Measurements from ENCODE around the gene EVI2A. TPM values are rescaled to one million over a fixed set of nuclear protein-coding genes. Genes with fewer than 3 reads are reported as not detected.
A peak's percentile ranks its signal among the peaks of the same experiment; 100 is the strongest.

EVI2A gene
- total RNA-seq, 1 donor from 2014 or later, result 20.7 TPM

- Mint-ChIP-seq H3K4me1 (ENCODE audit: low read depth) (peaks cover 53% of the 10 kb centered on the region), H3K9me3 (no peaks in the 10 kb centered on the region), H3K4me3 (ENCODE audit: low read depth) (peak overlapping the region; percentile 86), H3K27ac (peak overlapping the region; percentile 91), H3K27me3 (ENCODE audit: low read depth) (no peaks in the 10 kb centered on the region), H3K36me3 (ENCODE audit: low read depth) (peaks cover 42% of the 10 kb centered on the region)
- intact Hi-C loops (cut with micrococcal nuclease), result loop anchor here (5.0 kb wide), 3 partner anchors 182 to 488 kb away; partner anchors contain the start of gene CRLF3
- no peak for DNase-seq (ENCODE audit: low spot score)
These were observed 11.2 kb downstream of the EVI2A start for GRCh38 chr17:31310260-31310659.

GRCh38 chr17:31309556-31309955 lies 11.9 kb downstream of the EVI2A start:
- H3K4me3 Mint-ChIP-seq (ENCODE audit: low read depth), result peak overlapping the region; percentile 86
- intact Hi-C loops (cut with micrococcal nuclease), result loop anchor here (5.0 kb wide), 1 partner anchor 63 kb away; no protein-coding TSS in a partner anchor
- H3K9me3 Mint-ChIP-seq, result peaks cover 5% of the 10 kb centered on the region
- peak overlapping the region; percentile 91 for H3K27ac Mint-ChIP-seq
- DNase-seq (ENCODE audit: low spot score), result no peak
- H3K27me3 Mint-ChIP-seq (ENCODE audit: low read depth), result no peaks in the 10 kb centered on the region
- peaks cover 50% of the 10 kb centered on the region for H3K4me1 Mint-ChIP-seq (ENCODE audit: low read depth)
- peaks cover 45% of the 10 kb centered on the region for H3K36me3 Mint-ChIP-seq (ENCODE audit: low read depth)

- Mint-ChIP-seq H3K9me3 (peaks cover 8% of the 10 kb centered on the region), H3K27ac (peak overlapping the region; percentile 86), H3K27me3 (ENCODE audit: low read depth) (no peaks in the 10 kb centered on the region), H3K36me3 (ENCODE audit: low read depth) (peaks cover 50% of the 10 kb centered on the region), H3K4me3 (ENCODE audit: low read depth) (peak overlapping the region; percentile 86), H3K4me1 (ENCODE audit: low read depth) (peaks cover 48% of the 10 kb centered on the region)
- intact Hi-C loops (cut with micrococcal nuclease), result loop anchor here (1.0 to 5.0 kb wide), 2 partner anchors 13 to 64 kb away; partner anchors contain the start of gene EVI2A
- no peak for DNase-seq (ENCODE audit: low spot score)
These were observed 12.8 kb downstream of the EVI2A start for GRCh38 chr17:31308372-31309334.

GRCh38 chr17:31307640-31308039 lies 13.8 kb downstream of the EVI2A start:
- DNase-seq (ENCODE audit: low spot score), result no peak
- Mint-ChIP-seq H3K27ac (no peak overlapping the region), H3K4me3 (ENCODE audit: low read depth) (no peak overlapping the region), H3K27me3 (ENCODE audit: low read depth) (no peaks in the 10 kb centered on the region), H3K36me3 (ENCODE audit: low read depth) (peaks cover 60% of the 10 kb centered on the region), H3K4me1 (ENCODE audit: low read depth) (peaks cover 48% of the 10 kb centered on the region), H3K9me3 (peaks cover 8% of the 10 kb centered on the region)
- intact Hi-C loops (cut with micrococcal nuclease), result loop anchor here (1.0 to 5.0 kb wide), 2 partner anchors 14 to 65 kb away; partner anchors contain the start of gene EVI2A

GRCh38 chr17:31299624-31300023 lies 21.8 kb downstream of the EVI2A start:
- no peak overlapping the region for H3K27ac Mint-ChIP-seq
- peaks cover 29% of the 10 kb centered on the region for H3K36me3 Mint-ChIP-seq (ENCODE audit: low read depth)
- intact Hi-C loops (cut with micrococcal nuclease), result no loop called here
- no peak for DNase-seq (ENCODE audit: low spot score)
- H3K4me3 Mint-ChIP-seq (ENCODE audit: low read depth), result no peak overlapping the region
- H3K4me1 Mint-ChIP-seq (ENCODE audit: low read depth), result peaks cover 9% of the 10 kb centered on the region
- peaks cover 3% of the 10 kb centered on the region for H3K9me3 Mint-ChIP-seq
- H3K27me3 Mint-ChIP-seq (ENCODE audit: low read depth), result no peaks in the 10 kb centered on the region

- H3K4me1 Mint-ChIP-seq (ENCODE audit: low read depth), result peaks cover 7% of the 10 kb centered on the region
- DNase-seq (ENCODE audit: low spot score), result no peak
- H3K27me3 Mint-ChIP-seq (ENCODE audit: low read depth), result no peaks in the 10 kb centered on the region
- no peak within 1 kb of the TSS for H3K4me3 Mint-ChIP-seq (ENCODE audit: low read depth)
- H3K36me3 Mint-ChIP-seq (ENCODE audit: low read depth), result peaks cover 4% of the 10 kb centered on the region
- no peaks in the 10 kb centered on the region for H3K9me3 Mint-ChIP-seq
- intact Hi-C loops (cut with micrococcal nuclease), result no loop called here
- H3K27ac Mint-ChIP-seq, result no peak within 1 kb of the TSS
These were observed 24.3 kb downstream of the EVI2A start, which contains the start of gene OMG for GRCh38 chr17:31297090-31297489. Gene OMG, minus strand, starts transcription at chr17:31297239. Its CDS starts 908 bp downstream, at chr17:31296331.

GRCh38 chr17:31296142-31296541 lies 25.3 kb downstream of the EVI2A start:
- no peak overlapping the region for H3K4me3 Mint-ChIP-seq (ENCODE audit: low read depth)
- peaks cover 7% of the 10 kb centered on the region for H3K4me1 Mint-ChIP-seq (ENCODE audit: low read depth)
- H3K9me3 Mint-ChIP-seq, result no peaks in the 10 kb centered on the region
- H3K27ac Mint-ChIP-seq, result no peak overlapping the region
- peaks cover 4% of the 10 kb centered on the region for H3K36me3 Mint-ChIP-seq (ENCODE audit: low read depth)
- DNase-seq (ENCODE audit: low spot score), result no peak
- intact Hi-C loops (cut with micrococcal nuclease), result no loop called here
- no peaks in the 10 kb centered on the region for H3K27me3 Mint-ChIP-seq (ENCODE audit: low read depth)

- no peak for DNase-seq (ENCODE audit: low spot score)
- Mint-ChIP-seq H3K36me3 (ENCODE audit: low read depth) (no peaks in the 10 kb centered on the region), H3K27me3 (ENCODE audit: low read depth) (no peaks in the 10 kb centered on the region), H3K4me3 (ENCODE audit: low read depth) (no peak overlapping the region), H3K4me1 (ENCODE audit: low read depth) (peaks cover 7% of the 10 kb centered on the region), H3K27ac (no peak overlapping the region), H3K9me3 (no peaks in the 10 kb centered on the region)
- intact Hi-C loops (cut with micrococcal nuclease), result no loop called here
These were observed 25.9 kb downstream of the EVI2A start for GRCh38 chr17:31295489-31295871.

- Mint-ChIP-seq H3K27me3 (ENCODE audit: low read depth) (no peaks in the 10 kb centered on the region), H3K4me1 (ENCODE audit: low read depth) (peaks cover 11% of the 10 kb centered on the region), H3K27ac (no peak overlapping the region), H3K9me3 (no peaks in the 10 kb centered on the region), H3K36me3 (ENCODE audit: low read depth) (peaks cover 3% of the 10 kb centered on the region), H3K4me3 (ENCODE audit: low read depth) (no peak overlapping the region)
- intact Hi-C loops (cut with micrococcal nuclease), result no loop called here
- no peak for DNase-seq (ENCODE audit: low spot score)
These were observed 26.5 kb downstream of the EVI2A start for GRCh38 chr17:31294820-31295488.

GRCh38 chr17:31294231-31294630 lies 27.2 kb downstream of the EVI2A start:
- Mint-ChIP-seq H3K4me1 (ENCODE audit: low read depth) (peaks cover 11% of the 10 kb centered on the region), H3K9me3 (no peaks in the 10 kb centered on the region), H3K4me3 (ENCODE audit: low read depth) (no peak overlapping the region), H3K36me3 (ENCODE audit: low read depth) (peaks cover 3% of the 10 kb centered on the region), H3K27me3 (ENCODE audit: low read depth) (no peaks in the 10 kb centered on the region), H3K27ac (no peak overlapping the region)
- intact Hi-C loops (cut with micrococcal nuclease), result no loop called here
- no peak for DNase-seq (ENCODE audit: low spot score)

GRCh38 chr17:31293581-31293980 lies 27.8 kb downstream of the EVI2A start:
- Mint-ChIP-seq H3K27ac (no peak overlapping the region), H3K36me3 (ENCODE audit: low read depth) (peaks cover 3% of the 10 kb centered on the region), H3K4me3 (ENCODE audit: low read depth) (no peak overlapping the region), H3K4me1 (ENCODE audit: low read depth) (peaks cover 14% of the 10 kb centered on the region), H3K9me3 (no peaks in the 10 kb centered on the region), H3K27me3 (ENCODE audit: low read depth) (no peaks in the 10 kb centered on the region)
- no peak for DNase-seq (ENCODE audit: low spot score)
- intact Hi-C loops (cut with micrococcal nuclease), result no loop called here

- Mint-ChIP-seq H3K27ac (no peak overlapping the region), H3K36me3 (ENCODE audit: low read depth) (peaks cover 9% of the 10 kb centered on the region), H3K4me1 (ENCODE audit: low read depth) (peaks cover 14% of the 10 kb centered on the region), H3K27me3 (ENCODE audit: low read depth) (no peaks in the 10 kb centered on the region), H3K4me3 (ENCODE audit: low read depth) (no peak overlapping the region), H3K9me3 (no peaks in the 10 kb centered on the region)
- no peak for DNase-seq (ENCODE audit: low spot score)
- intact Hi-C loops (cut with micrococcal nuclease), result no loop called here
These were observed 29.6 kb downstream of the EVI2A start for GRCh38 chr17:31291820-31292219.

- intact Hi-C loops (cut with micrococcal nuclease), result no loop called here
- no peak for DNase-seq (ENCODE audit: low spot score)
- no peaks in the 10 kb centered on the region for H3K27me3 Mint-ChIP-seq (ENCODE audit: low read depth)
- H3K27ac Mint-ChIP-seq, result no peak overlapping the region
- H3K36me3 Mint-ChIP-seq (ENCODE audit: low read depth), result peaks cover 9% of the 10 kb centered on the region
- H3K4me3 Mint-ChIP-seq (ENCODE audit: low read depth), result no peak overlapping the region
- no peaks in the 10 kb centered on the region for H3K9me3 Mint-ChIP-seq
- H3K4me1 Mint-ChIP-seq (ENCODE audit: low read depth), result peaks cover 7% of the 10 kb centered on the region
These were observed 31.6 kb downstream of the EVI2A start for GRCh38 chr17:31289790-31290189.

All from activated T-helper 2 cell treated with anti-CD3 and anti-CD28 coated beads, Interferon-gamma antibody, Interleukin-2, Interleukin-4, amounts not matched to agents 10 μg/mL and 5 μg/mL and 100 μg/mL, durations not matched to agents 14 hours and 24 hours and 36 hours (primary cell).